Pericardium fibroblast (primary cell): Measurements from ENCODE around the gene FLG2. TPM values are rescaled to one million over a fixed set of nuclear protein-coding genes. Genes with fewer than 3 reads are reported as not detected.

ENCODE experiments used
- total RNA-seq: library from RNA; depleted of rRNA; stranded (reverse); fragments of >200 nt; gene quantifications from 2 replicates; pipeline ENCODE4 v1.2.3, GENCODE V29; 2015

Gene FLG2
- not detected in 2 replicates for total RNA-seq

GRCh38 chr1:152359906-152360305 lies at the start of gene FLG2:
Gene FLG2, minus strand, starts transcription at chr1:152360006. Its CDS starts 1,122 bp downstream, at chr1:152358884.

GRCh38 chr1:152325111-152325510 lies 34.7 kb downstream of the FLG2 start, which contains the start of gene FLG:
Gene FLG, minus strand, starts transcription at chr1:152325239. Its CDS starts 9,783 bp downstream, at chr1:152315456.

Other genes with a start within 250 kb of the FLG2 start
- gene TCHH, start 244.6 kb downstream of the FLG2 start, total RNA-seq: not detected in 2 replicates
- gene RPTN, start 200.8 kb downstream of the FLG2 start, total RNA-seq: not detected in 2 replicates
- not detected in 2 replicates for gene HRNR, start 135.8 kb downstream of the FLG2 start, total RNA-seq
- not detected in 2 replicates for gene FLG, start 34.8 kb downstream of the FLG2 start, total RNA-seq
- not detected in 2 replicates for gene CRNN, start 54.3 kb upstream of the FLG2 start, total RNA-seq
- not detected in 2 replicates for gene LCE5A, start 150.8 kb upstream of the FLG2 start, total RNA-seq
- gene CRCT1, start 154.5 kb upstream of the FLG2 start, total RNA-seq: not detected in 2 replicates
- gene LCE3E, start 206.8 kb upstream of the FLG2 start, total RNA-seq: not detected in 2 replicates
- not detected in 2 replicates for gene LCE3D, start 220.5 kb upstream of the FLG2 start, total RNA-seq
- not detected in 2 replicates for gene LCE3C, start 240.2 kb upstream of the FLG2 start, total RNA-seq